Measurements from ENCODE around the gene PRR13. TPM values are rescaled to one million over a fixed set of nuclear protein-coding genes. Genes with fewer than 3 reads are reported as not detected.
A peak's percentile ranks its signal among the peaks of the same experiment; 100 is the strongest.

Gene PRR13
- total RNA-seq, 1 donor from 2014 or later, result 20.6 TPM

GRCh38 chr12:53474077-53474476 lies 32.5 kb downstream of the PRR13 start:
- no peaks in the 10 kb centered on the region for H3K27me3 ChIP-seq
- no peak overlapping the region for H3K27ac ChIP-seq
- H3K9me3 ChIP-seq, result no peaks in the 10 kb centered on the region
- H3K4me1 ChIP-seq, result no peaks in the 10 kb centered on the region
- H3K4me3 ChIP-seq, result no peak overlapping the region
- DNase-seq (ENCODE audit: low spot score in 2 of 2), result no peak
- TF ChIP-seq, protein P1, sequence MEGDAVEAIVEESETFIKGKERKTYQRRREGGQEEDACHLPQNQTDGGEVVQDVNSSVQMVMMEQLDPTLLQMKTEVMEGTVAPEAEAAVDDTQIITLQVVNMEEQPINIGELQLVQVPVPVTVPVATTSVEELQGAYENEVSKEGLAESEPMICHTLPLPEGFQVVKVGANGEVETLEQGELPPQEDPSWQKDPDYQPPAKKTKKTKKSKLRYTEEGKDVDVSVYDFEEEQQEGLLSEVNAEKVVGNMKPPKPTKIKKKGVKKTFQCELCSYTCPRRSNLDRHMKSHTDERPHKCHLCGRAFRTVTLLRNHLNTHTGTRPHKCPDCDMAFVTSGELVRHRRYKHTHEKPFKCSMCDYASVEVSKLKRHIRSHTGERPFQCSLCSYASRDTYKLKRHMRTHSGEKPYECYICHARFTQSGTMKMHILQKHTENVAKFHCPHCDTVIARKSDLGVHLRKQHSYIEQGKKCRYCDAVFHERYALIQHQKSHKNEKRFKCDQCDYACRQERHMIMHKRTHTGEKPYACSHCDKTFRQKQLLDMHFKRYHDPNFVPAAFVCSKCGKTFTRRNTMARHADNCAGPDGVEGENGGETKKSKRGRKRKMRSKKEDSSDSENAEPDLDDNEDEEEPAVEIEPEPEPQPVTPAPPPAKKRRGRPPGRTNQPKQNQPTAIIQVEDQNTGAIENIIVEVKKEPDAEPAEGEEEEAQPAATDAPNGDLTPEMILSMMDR (IDR thresholded peaks at IDR 0.05), result no peak
- intact Hi-C loops (cut with DNase I), result no loop called here
- H3K36me3 ChIP-seq, result peaks cover 82 to 94% of the 10 kb centered on the region in 2 donors

DNA sequence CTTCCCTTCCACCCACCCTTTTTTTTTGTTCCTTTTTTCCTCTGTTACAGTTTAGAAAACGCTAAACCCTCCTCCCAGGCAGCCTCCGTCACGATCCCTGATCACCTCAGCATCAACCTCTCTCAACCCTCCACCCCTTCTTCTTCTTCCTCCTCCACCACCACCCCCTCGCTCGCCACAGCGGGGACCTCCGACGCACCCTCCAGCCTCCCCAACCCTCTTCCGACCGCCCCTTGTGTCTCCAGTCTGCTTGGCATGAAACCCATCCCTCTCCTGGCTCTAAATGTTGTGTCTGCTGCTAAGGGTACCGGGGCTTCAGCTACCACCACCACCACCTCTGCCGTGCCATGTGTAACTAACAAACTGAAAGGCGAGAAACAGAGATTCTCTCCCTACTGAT lies 33.3 kb downstream of the PRR13 start:
- no peaks in the 10 kb centered on the region for H3K9me3 ChIP-seq
- TF ChIP-seq, protein P1 (IDR thresholded peaks at IDR 0.05), result no peak

GRCh38 chr12:53476769-53477209 lies 35.3 kb downstream of the PRR13 start:
- DNase-seq (ENCODE audit: low spot score in 2 of 2), result no peak
- TF ChIP-seq, protein P1 (IDR thresholded peaks at IDR 0.05), result peak in 1 of 3 experiments; percentile 22
- peak overlapping the region in 1 of 2 donors; percentile 39 for H3K27ac ChIP-seq
- H3K9me3 ChIP-seq, result no peaks in the 10 kb centered on the region
- intact Hi-C loops (cut with DNase I), result no loop called here
- H3K4me3 ChIP-seq, result no peak overlapping the region
- H3K27me3 ChIP-seq, result no peaks in the 10 kb centered on the region
- H3K36me3 ChIP-seq, result peaks cover 80 to 92% of the 10 kb centered on the region in 2 donors
- H3K4me1 ChIP-seq, result no peaks in the 10 kb centered on the region

More for the DNA sequence above, 33.3 kb downstream of the PRR13 start:
- peak overlapping the region; percentile 14 to 40 for H3K27ac ChIP-seq
- H3K4me3 ChIP-seq, result no peak overlapping the region
- no peak for DNase-seq (ENCODE audit: low spot score in 2 of 2)
- peaks cover 81 to 92% of the 10 kb centered on the region in 2 donors for H3K36me3 ChIP-seq
- H3K27me3 ChIP-seq, result no peaks in the 10 kb centered on the region
- intact Hi-C loops (cut with DNase I), result no loop called here
- no peaks in the 10 kb centered on the region for H3K4me1 ChIP-seq

GRCh38 chr12:53478865-53479264 lies 37.3 kb downstream of the PRR13 start:
- Histone ChIP-seq H3K4me1 (no peaks in the 10 kb centered on the region), H3K9me3 (no peaks in the 10 kb centered on the region), H3K36me3 (peaks cover 83 to 92% of the 10 kb centered on the region in 2 donors), H3K4me3 (no peak overlapping the region), H3K27ac (peak overlapping the region; percentile 45 to 62), H3K27me3 (no peaks in the 10 kb centered on the region)
- intact Hi-C loops (cut with DNase I), result loop anchor here (2.0 kb wide), 1 partner anchor 30 kb away; no protein-coding TSS in a partner anchor
- DNase-seq (ENCODE audit: low spot score in 2 of 2), result no peak
- TF ChIP-seq, protein P1 (IDR thresholded peaks at IDR 0.05), result no peak

- peaks cover 85 to 92% of the 10 kb centered on the region in 2 donors for H3K36me3 ChIP-seq
- H3K9me3 ChIP-seq, result no peaks in the 10 kb centered on the region
- intact Hi-C loops (cut with DNase I), result loop anchor here (2.0 kb wide), 1 partner anchor 29 kb away; no protein-coding TSS in a partner anchor
- H3K4me3 ChIP-seq, result no peak overlapping the region
- peak overlapping the region; percentile 45 to 62 for H3K27ac ChIP-seq
- DNase-seq (ENCODE audit: low spot score in 2 of 2), result no peak
- no peaks in the 10 kb centered on the region for H3K27me3 ChIP-seq
- TF ChIP-seq, protein P1 (IDR thresholded peaks at IDR 0.05), result no peak
- no peaks in the 10 kb centered on the region for H3K4me1 ChIP-seq
Observed at GRCh38 chr12:53479331-53479730, 37.8 kb downstream of the PRR13 start.

Measured in ascending aorta (tissue), 2 donors.